HG02943 (cell line): ENCODE measurements around the gene GNL3L.
"Not testable (repeated sequence)": the region's sequence is repeated elsewhere in the genome, so short reads cannot be mapped to it uniquely, and the experiment has no call there.

ENCODE experiments used
- ATAC-seq: cut with Tn5 transposase; IDR thresholded peaks from one replicate; pipeline ENCODE4 v1.9.1; 2021; ENCODE audit warnings: mild to moderate bottlenecking, low read depth, moderate library complexity; ENCODE audit not compliant: unreplicated experiment

The GNL3L gene

GRCh38 chrX:54529552-54530356 lies at the start of gene GNL3L:
Gene GNL3L, plus strand, starts transcription at chrX:54530219. Its CDS starts 2,348 bp downstream, at chrX:54532567.
- peak; percentile 74 for ATAC-seq

DNA sequence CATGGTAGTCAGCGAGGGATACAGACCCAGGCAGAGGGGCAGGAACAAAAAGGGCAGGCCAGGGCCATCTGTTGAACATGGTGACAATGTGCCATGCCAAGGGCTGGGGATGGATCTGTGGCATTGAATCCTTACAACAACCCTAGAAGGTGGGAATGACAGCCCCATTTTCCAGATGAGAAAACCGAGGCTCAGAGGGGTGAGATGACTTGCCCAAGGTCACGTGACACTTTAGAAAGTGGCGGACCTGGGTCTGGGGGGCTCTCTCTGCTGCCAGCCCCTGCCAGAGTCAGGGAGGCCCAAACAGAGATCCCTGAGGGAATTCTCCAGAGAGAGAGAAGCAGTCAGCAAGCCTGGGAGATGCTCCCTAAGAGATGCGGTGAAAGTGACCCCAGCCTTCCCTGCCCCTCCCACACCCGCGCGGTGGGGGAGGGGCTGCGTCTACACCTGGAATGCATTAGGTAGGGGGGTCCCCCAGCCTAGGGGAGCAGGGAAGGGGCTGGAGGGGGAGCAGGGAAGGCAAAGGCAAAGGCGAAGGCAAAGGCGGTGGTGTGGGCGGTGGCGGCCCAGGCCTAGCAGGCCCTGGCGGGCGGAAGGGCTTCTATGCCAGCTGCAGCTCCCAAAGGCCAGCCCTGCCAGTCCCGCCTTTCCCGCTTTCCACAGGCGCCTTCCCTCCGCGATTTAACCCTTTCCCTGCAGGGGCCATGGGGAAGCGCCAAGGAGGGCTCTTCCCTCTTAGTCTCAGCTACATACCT lies 47.0 kb upstream of the GNL3L start:
- ATAC-seq, result no peak

GRCh38 chrX:54483946-54484345 lies 46.1 kb upstream of the GNL3L start:
- ATAC-seq, result no peak

GRCh38 chrX:54484666-54485065 lies 45.4 kb upstream of the GNL3L start:
- no peak for ATAC-seq

GRCh38 chrX:54489819-54490218 lies 40.2 kb upstream of the GNL3L start:
- not testable (repeated sequence) for ATAC-seq

GRCh38 chrX:54492340-54492739 lies 37.7 kb upstream of the GNL3L start:
- ATAC-seq, result no peak

GRCh38 chrX:54494166-54494988 lies 35.6 kb upstream of the GNL3L start:
- ATAC-seq, result no peak

DNA sequence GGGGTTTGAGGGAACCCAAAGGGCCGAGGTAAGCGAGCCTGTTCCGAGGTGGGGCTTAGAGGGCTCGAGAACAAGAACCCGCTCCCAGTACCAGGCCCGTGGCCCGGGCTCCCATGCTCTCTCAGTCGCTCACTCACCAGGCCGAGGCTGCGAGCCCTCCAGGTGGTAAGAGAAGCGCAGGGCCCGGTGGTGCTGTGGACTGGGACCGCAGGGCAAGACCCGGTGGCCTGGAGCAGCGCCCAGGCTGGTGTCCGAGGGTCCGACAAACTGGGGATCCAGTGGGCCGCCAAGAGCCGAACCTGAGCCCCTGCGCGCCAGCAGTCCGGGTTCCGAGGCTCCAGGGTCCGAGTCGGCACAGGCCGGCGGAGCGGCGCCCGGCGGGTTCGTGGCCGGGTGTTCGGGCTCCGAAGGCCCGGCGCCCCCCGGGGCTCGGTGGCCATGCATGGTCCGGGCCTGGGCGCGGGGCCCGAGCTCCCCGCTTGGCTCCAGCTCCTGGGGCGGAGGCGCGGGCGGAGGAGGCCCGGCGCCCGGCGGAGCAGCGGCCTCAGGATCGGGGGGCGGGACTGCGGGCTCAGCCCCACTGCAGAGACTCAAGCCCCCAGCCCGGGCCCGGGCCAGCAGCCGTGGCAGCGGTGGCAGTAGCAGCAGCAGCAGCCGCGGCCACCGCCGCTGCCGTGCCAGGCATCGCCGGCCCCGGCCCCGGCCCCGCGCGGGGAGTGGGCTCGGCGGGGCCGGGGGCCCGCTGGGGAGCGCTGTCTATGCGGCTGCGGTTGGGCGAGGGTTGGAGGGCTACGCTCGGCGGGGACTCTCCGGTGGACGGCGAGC lies 34.8 kb upstream of the GNL3L start:
- ATAC-seq, result no peak

GRCh38 chrX:54495814-54496516 lies 34.1 kb upstream of the GNL3L start, which contains the start of gene FGD1:
Gene FGD1, minus strand, starts transcription at chrX:54496234. Its CDS starts 802 bp downstream, at chrX:54495432.
- no peak for ATAC-seq

GRCh38 chrX:54496517-54496852 lies 33.5 kb upstream of the GNL3L start:
- no peak for ATAC-seq

DNA sequence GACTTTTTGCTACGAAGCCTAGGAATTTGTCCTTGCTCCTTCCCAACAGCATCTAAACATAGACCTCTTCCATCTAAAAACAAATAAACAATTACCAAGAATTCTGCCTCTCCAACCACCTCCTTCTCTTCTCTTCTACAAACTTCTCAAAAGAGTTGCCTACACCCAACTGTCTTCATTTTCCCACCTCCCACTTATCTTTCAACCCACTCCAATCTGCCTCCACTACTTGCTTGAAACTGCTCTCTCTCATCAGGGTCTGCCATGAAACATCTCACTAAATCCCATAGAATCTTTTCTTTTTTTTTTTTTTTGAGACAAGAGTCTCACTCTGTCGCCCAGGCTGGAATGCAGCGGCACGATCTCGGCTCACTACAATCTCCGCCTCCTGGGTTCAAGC lies 33.1 kb upstream of the GNL3L start:
- ATAC-seq, result no peak

GRCh38 chrX:54509400-54509799 lies 20.6 kb upstream of the GNL3L start:
- no peak for ATAC-seq

DNA sequence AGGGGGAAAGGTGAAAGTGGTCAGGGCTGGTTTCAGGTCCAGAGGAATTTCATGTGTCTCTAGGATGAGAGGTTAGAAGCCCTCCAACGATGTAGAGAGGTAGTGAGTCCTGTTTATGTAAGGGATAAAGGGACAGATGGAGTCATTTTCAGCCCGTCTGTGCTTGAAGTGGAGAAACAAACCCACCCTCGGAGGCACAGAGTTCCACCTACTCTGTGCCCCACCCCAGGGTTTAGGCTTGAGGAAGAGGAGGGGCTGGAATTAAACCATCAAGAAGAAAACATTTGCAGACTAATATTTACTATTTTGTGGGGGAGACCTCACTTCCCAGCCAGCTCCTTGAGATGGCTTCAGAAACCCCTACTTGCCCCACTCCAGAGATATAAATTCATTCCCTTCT lies 868 bp upstream of the GNL3L start:
- ATAC-seq, result no peak

DNA sequence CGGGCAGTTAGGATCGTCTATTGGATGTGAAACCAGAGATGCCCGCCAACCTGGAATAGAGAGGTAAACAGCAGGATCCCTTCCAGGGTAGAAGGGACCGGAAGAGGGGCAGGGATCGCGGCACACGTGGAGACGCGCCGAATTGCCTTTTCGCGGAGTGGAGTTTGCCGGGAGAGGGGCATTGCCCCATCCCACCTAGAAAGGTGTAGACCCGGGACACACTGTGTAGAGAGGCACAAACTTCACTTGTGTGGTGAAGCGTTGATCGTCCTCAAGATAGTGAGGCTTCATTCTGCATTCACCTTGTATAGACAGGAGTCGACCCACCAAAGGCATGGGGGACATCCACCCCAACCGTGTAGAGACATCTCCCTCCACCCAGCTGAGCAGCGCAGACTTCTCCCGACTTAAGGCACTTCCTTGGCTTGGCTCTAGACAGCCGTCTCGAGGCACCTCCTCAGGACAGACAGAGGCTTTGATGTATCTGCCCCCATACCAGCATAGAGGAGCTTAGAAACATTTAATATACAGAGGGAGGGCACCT lies 410 bp downstream of the GNL3L start:
- ATAC-seq, result peak; percentile 21

DNA sequence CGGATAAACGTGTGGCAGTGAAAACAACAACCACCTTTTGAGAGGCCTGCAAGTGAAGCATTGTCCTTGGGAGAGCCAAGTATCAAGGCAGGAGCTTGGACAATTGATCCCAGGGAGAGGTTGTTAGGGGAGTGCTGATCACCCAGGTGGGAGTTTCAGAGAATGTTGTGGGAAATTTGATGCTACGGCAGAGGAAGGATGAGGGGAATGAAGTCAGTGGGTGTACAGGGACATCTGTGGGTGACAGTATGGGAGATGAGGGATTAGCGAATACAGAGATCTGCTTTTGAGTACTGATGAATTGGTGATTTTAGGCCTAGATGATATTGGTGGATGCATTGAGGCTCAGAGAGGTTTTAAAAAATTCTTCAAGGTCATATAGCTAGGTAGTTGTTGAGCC lies 4.3 kb downstream of the GNL3L start:
- no peak for ATAC-seq

DNA sequence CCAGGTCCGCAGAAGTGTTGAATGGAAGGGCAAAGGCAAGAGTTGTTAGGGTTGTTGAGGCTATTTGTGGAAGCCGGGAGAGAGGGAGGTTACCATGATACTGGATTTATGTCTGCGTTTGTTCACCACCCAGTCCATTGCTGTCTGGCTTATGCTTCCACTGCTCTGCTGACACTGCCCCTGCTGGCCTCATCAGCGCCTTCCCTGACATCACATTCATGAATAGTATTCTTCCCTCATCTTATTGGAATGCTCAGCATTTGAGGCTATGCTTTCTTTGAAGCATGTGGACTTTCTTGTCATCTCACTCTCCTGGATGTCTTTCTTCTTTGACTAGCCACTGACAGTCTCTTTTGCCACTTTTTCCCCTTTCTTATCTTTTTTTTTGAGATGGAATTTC lies 10.3 kb downstream of the GNL3L start:
- no peak for ATAC-seq

GRCh38 chrX:54542239-54542638 lies 12.2 kb downstream of the GNL3L start:
- not testable (repeated sequence) for ATAC-seq

DNA sequence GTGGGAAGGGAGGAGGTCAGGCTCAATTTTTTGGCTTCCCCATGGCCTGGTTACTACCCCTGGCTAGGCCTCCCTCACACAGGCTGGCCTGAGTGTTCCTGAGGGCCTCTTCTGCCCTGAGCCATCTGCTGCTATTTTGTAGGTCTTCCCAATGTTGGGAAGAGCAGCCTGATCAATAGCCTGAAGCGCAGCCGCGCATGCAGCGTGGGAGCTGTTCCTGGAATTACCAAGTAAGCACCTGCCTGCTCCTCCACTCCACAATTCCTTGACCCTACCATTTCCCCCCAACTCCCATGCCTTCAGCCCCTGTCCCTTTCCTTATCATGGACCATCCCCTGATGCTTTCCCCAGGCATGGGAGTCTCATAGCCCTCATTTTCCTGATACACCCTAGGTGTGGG lies 20.8 kb downstream of the GNL3L start:
- ATAC-seq, result no peak

GRCh38 chrX:54551801-54552200 lies 21.8 kb downstream of the GNL3L start:
- no peak for ATAC-seq
